ENCODE data around the gene CTXN2. TPM values are rescaled to one million over a fixed set of nuclear protein-coding genes. Genes with fewer than 3 reads are reported as not detected.
A peak's percentile ranks its signal among the peaks of the same experiment; 100 is the strongest.

Gene CTXN2
- total RNA-seq, 1 donor from 2014 or later: 0.05 TPM

GRCh38 chr15:48177766-48178647, 13.5 kb upstream of the CTXN2 start, which contains the start of gene MYEF2:
Gene MYEF2 (minus strand): TSS chr15:48178295. CDS start chr15:48178237, 58 bp downstream.
- intact Hi-C loops (cut with micrococcal nuclease): loop anchor here (5.0 kb wide), 1 partner anchor 154 kb away; the partner anchor contains the start of gene DUT
- peak; percentile 73 for DNase-seq (ENCODE audit: low spot score)
- H3K27ac Mint-ChIP-seq: peak within 1 kb of the TSS; percentile 93
- peaks cover 18% of the 10 kb centered on the region for H3K4me1 Mint-ChIP-seq (ENCODE audit: low read depth)
- H3K27me3 Mint-ChIP-seq (ENCODE audit: low read depth): peaks cover 17% of the 10 kb centered on the region
- peaks cover 27% of the 10 kb centered on the region for H3K36me3 Mint-ChIP-seq (ENCODE audit: low read depth)
- peak within 1 kb of the TSS; percentile 90 for H3K4me3 Mint-ChIP-seq (ENCODE audit: low read depth)
- H3K9me3 Mint-ChIP-seq: peaks cover 18% of the 10 kb centered on the region

- intact Hi-C loops (cut with micrococcal nuclease): loop anchor here (5.0 kb wide), 1 partner anchor 154 kb away; the partner anchor contains the start of gene DUT
- DNase-seq (ENCODE audit: low spot score): no peak
- Mint-ChIP-seq H3K36me3 (ENCODE audit: low read depth) (peaks cover 21% of the 10 kb centered on the region), H3K9me3 (peaks cover 12% of the 10 kb centered on the region), H3K4me1 (ENCODE audit: low read depth) (peaks cover 15% of the 10 kb centered on the region), H3K27ac (no peak overlapping the region), H3K27me3 (ENCODE audit: low read depth) (peaks cover 19% of the 10 kb centered on the region), H3K4me3 (ENCODE audit: low read depth) (peak overlapping the region; percentile 17)
These were observed 12.9 kb upstream of the CTXN2 start for GRCh38 chr15:48178648-48178931.

- H3K27me3 Mint-ChIP-seq (ENCODE audit: low read depth): peaks cover 30% of the 10 kb centered on the region
- no peaks in the 10 kb centered on the region for H3K36me3 Mint-ChIP-seq (ENCODE audit: low read depth)
- no peak overlapping the region for H3K27ac Mint-ChIP-seq
- no peaks in the 10 kb centered on the region for H3K9me3 Mint-ChIP-seq
- no peak for DNase-seq (ENCODE audit: low spot score)
- intact Hi-C loops (cut with micrococcal nuclease): no loop called here
- H3K4me3 Mint-ChIP-seq (ENCODE audit: low read depth): no peak overlapping the region
- no peaks in the 10 kb centered on the region for H3K4me1 Mint-ChIP-seq (ENCODE audit: low read depth)
These were observed 8.7 kb upstream of the CTXN2 start for GRCh38 chr15:48182749-48183148.

GRCh38 chr15:48185529-48185928, 5.9 kb upstream of the CTXN2 start:
- DNase-seq (ENCODE audit: low spot score): no peak
- no peaks in the 10 kb centered on the region for H3K4me1 Mint-ChIP-seq (ENCODE audit: low read depth)
- intact Hi-C loops (cut with micrococcal nuclease): no loop called here
- H3K27ac Mint-ChIP-seq: no peak overlapping the region
- no peaks in the 10 kb centered on the region for H3K9me3 Mint-ChIP-seq
- H3K4me3 Mint-ChIP-seq (ENCODE audit: low read depth): no peak overlapping the region
- no peaks in the 10 kb centered on the region for H3K36me3 Mint-ChIP-seq (ENCODE audit: low read depth)
- peaks cover 27% of the 10 kb centered on the region for H3K27me3 Mint-ChIP-seq (ENCODE audit: low read depth)

- intact Hi-C loops (cut with micrococcal nuclease): no loop called here
- H3K27ac Mint-ChIP-seq: no peak overlapping the region
These were observed 5.2 kb upstream of the CTXN2 start for GRCh38 chr15:48186271-48186670.

GRCh38 chr15:48190932-48191573, 412 bp upstream of the CTXN2 start:
- DNase-seq (ENCODE audit: low spot score): peak; percentile 34
- Mint-ChIP-seq H3K9me3 (no peaks in the 10 kb centered on the region), H3K4me1 (ENCODE audit: low read depth) (peaks cover 4% of the 10 kb centered on the region), H3K27ac (no peak overlapping the region), H3K4me3 (ENCODE audit: low read depth) (peak overlapping the region; percentile 38), H3K36me3 (ENCODE audit: low read depth) (no peaks in the 10 kb centered on the region), H3K27me3 (ENCODE audit: low read depth) (peaks cover 34% of the 10 kb centered on the region)
- intact Hi-C loops (cut with micrococcal nuclease): no loop called here

More at GRCh38 chr15:48186271-48186670, 5.2 kb upstream of the CTXN2 start:
- H3K4me3 Mint-ChIP-seq (ENCODE audit: low read depth): no peak overlapping the region
- DNase-seq (ENCODE audit: low spot score): no peak
- H3K9me3 Mint-ChIP-seq: no peaks in the 10 kb centered on the region
- H3K27me3 Mint-ChIP-seq (ENCODE audit: low read depth): peaks cover 29% of the 10 kb centered on the region
- no peaks in the 10 kb centered on the region for H3K36me3 Mint-ChIP-seq (ENCODE audit: low read depth)
- peaks cover under 1% of the 10 kb centered on the region for H3K4me1 Mint-ChIP-seq (ENCODE audit: low read depth)

- Mint-ChIP-seq H3K4me1 (ENCODE audit: low read depth) (no peaks in the 10 kb centered on the region), H3K4me3 (ENCODE audit: low read depth) (no peak overlapping the region), H3K36me3 (ENCODE audit: low read depth) (no peaks in the 10 kb centered on the region), H3K27ac (no peak overlapping the region), H3K27me3 (ENCODE audit: low read depth) (peaks cover 12% of the 10 kb centered on the region), H3K9me3 (no peaks in the 10 kb centered on the region)
- no peak for DNase-seq (ENCODE audit: low spot score)
- intact Hi-C loops (cut with micrococcal nuclease): no loop called here
These were observed 10.6 kb downstream of the CTXN2 start for GRCh38 chr15:48202068-48202467.

- no peak within 1 kb of the TSS for H3K27ac Mint-ChIP-seq
- intact Hi-C loops (cut with micrococcal nuclease): no loop called here
- peaks cover 8% of the 10 kb centered on the region for H3K27me3 Mint-ChIP-seq (ENCODE audit: low read depth)
- DNase-seq (ENCODE audit: low spot score): no peak
- H3K4me1 Mint-ChIP-seq (ENCODE audit: low read depth): no peaks in the 10 kb centered on the region
- no peaks in the 10 kb centered on the region for H3K9me3 Mint-ChIP-seq
- H3K36me3 Mint-ChIP-seq (ENCODE audit: low read depth): no peaks in the 10 kb centered on the region
- no peak within 1 kb of the TSS for H3K4me3 Mint-ChIP-seq (ENCODE audit: low read depth)
These were observed 14.5 kb downstream of the CTXN2 start, which contains the start of gene SLC12A1 for GRCh38 chr15:48205981-48206380. Gene SLC12A1 (plus strand): TSS chr15:48206302. CDS start chr15:48207720, 1,418 bp downstream.

GRCh38 chr15:48221261-48221660, 29.8 kb downstream of the CTXN2 start:
- Mint-ChIP-seq H3K9me3 (no peaks in the 10 kb centered on the region), H3K27me3 (ENCODE audit: low read depth) (peaks cover 6% of the 10 kb centered on the region), H3K36me3 (ENCODE audit: low read depth) (no peaks in the 10 kb centered on the region), H3K4me1 (ENCODE audit: low read depth) (no peaks in the 10 kb centered on the region), H3K4me3 (ENCODE audit: low read depth) (no peak overlapping the region), H3K27ac (no peak overlapping the region)
- intact Hi-C loops (cut with micrococcal nuclease): no loop called here
- no peak for DNase-seq (ENCODE audit: low spot score)

GRCh38 chr15:48221885-48222284, 30.4 kb downstream of the CTXN2 start:
- no peak overlapping the region for H3K4me3 Mint-ChIP-seq (ENCODE audit: low read depth)
- no peaks in the 10 kb centered on the region for H3K9me3 Mint-ChIP-seq
- no peak overlapping the region for H3K27ac Mint-ChIP-seq
- peaks cover 6% of the 10 kb centered on the region for H3K27me3 Mint-ChIP-seq (ENCODE audit: low read depth)
- H3K36me3 Mint-ChIP-seq (ENCODE audit: low read depth): no peaks in the 10 kb centered on the region
- H3K4me1 Mint-ChIP-seq (ENCODE audit: low read depth): no peaks in the 10 kb centered on the region
- intact Hi-C loops (cut with micrococcal nuclease): no loop called here
- DNase-seq (ENCODE audit: low spot score): no peak

GRCh38 chr15:48222627-48223026, 31.2 kb downstream of the CTXN2 start:
- no peak overlapping the region for H3K27ac Mint-ChIP-seq
- H3K36me3 Mint-ChIP-seq (ENCODE audit: low read depth): no peaks in the 10 kb centered on the region
- H3K4me3 Mint-ChIP-seq (ENCODE audit: low read depth): no peak overlapping the region
- intact Hi-C loops (cut with micrococcal nuclease): no loop called here
- no peaks in the 10 kb centered on the region for H3K4me1 Mint-ChIP-seq (ENCODE audit: low read depth)
- no peak for DNase-seq (ENCODE audit: low spot score)
- H3K9me3 Mint-ChIP-seq: no peaks in the 10 kb centered on the region
- peaks cover 6% of the 10 kb centered on the region for H3K27me3 Mint-ChIP-seq (ENCODE audit: low read depth)

- Mint-ChIP-seq H3K27ac (no peak overlapping the region), H3K4me1 (ENCODE audit: low read depth) (no peaks in the 10 kb centered on the region), H3K27me3 (ENCODE audit: low read depth) (peaks cover 4% of the 10 kb centered on the region), H3K36me3 (ENCODE audit: low read depth) (no peaks in the 10 kb centered on the region), H3K4me3 (ENCODE audit: low read depth) (no peak overlapping the region), H3K9me3 (no peaks in the 10 kb centered on the region)
- DNase-seq (ENCODE audit: low spot score): no peak
- intact Hi-C loops (cut with micrococcal nuclease): no loop called here
These were observed 34.3 kb downstream of the CTXN2 start for GRCh38 chr15:48225771-48226170.

- Mint-ChIP-seq H3K9me3 (no peaks in the 10 kb centered on the region), H3K4me3 (ENCODE audit: low read depth) (no peak overlapping the region), H3K36me3 (ENCODE audit: low read depth) (no peaks in the 10 kb centered on the region), H3K27me3 (ENCODE audit: low read depth) (peaks cover 1% of the 10 kb centered on the region), H3K27ac (no peak overlapping the region), H3K4me1 (ENCODE audit: low read depth) (no peaks in the 10 kb centered on the region)
- intact Hi-C loops (cut with micrococcal nuclease): no loop called here
- DNase-seq (ENCODE audit: low spot score): no peak
These were observed 39.0 kb downstream of the CTXN2 start for GRCh38 chr15:48230498-48230897.

Measured in activated T-helper 2 cell treated with anti-CD3 and anti-CD28 coated beads, Interferon-gamma antibody, Interleukin-2, Interleukin-4, amounts not matched to agents 10 μg/mL and 5 μg/mL and 100 μg/mL, durations not matched to agents 14 hours and 24 hours and 36 hours (primary cell).